ENCODE measurements around the gene TRAPPC10. TPM values are rescaled to one million over a fixed set of nuclear protein-coding genes. Genes with fewer than 3 reads are reported as not detected.

TRAPPC10 gene
- total RNA-seq, 1 donor from 2014 or later, result 30.9 TPM

GRCh38 chr21:44074315-44074958 is 62.3 kb downstream of the TRAPPC10 start:
- Histone ChIP-seq H3K36me3 (ENCODE audit: control insufficient read depth, insufficient read depth, low read length) (no peaks in the 10 kb centered on the region), H3K27me3 (ENCODE audit: control insufficient read depth, insufficient read depth, low read length) (no peaks in the 10 kb centered on the region), H3K4me3 (ENCODE audit: low read depth, low read length) (no peak overlapping the region)
- DNase-seq (ENCODE audit: low read depth), result no peak
- no peak for TF ChIP-seq CTCF (IDR thresholded peaks at IDR 0.05; ENCODE audit: insufficient read depth, low read length, poor library complexity, severe bottlenecking)

GRCh38 chr21:44076316-44076715 is 64.2 kb downstream of the TRAPPC10 start:
- Histone ChIP-seq H3K27me3 (ENCODE audit: control insufficient read depth, insufficient read depth, low read length) (no peaks in the 10 kb centered on the region), H3K4me3 (ENCODE audit: low read depth, low read length) (no peak overlapping the region), H3K36me3 (ENCODE audit: control insufficient read depth, insufficient read depth, low read length) (no peaks in the 10 kb centered on the region)
- TF ChIP-seq CTCF (IDR thresholded peaks at IDR 0.05; ENCODE audit: insufficient read depth, low read length, poor library complexity, severe bottlenecking), result no peak
- no peak for DNase-seq (ENCODE audit: low read depth)

- DNase-seq (ENCODE audit: low read depth), result no peak
- no peak for TF ChIP-seq CTCF (IDR thresholded peaks at IDR 0.05; ENCODE audit: insufficient read depth, low read length, poor library complexity, severe bottlenecking)
- H3K36me3 ChIP-seq (ENCODE audit: control insufficient read depth, insufficient read depth, low read length), result peaks cover 1% of the 10 kb centered on the region
- no peaks in the 10 kb centered on the region for H3K27me3 ChIP-seq (ENCODE audit: control insufficient read depth, insufficient read depth, low read length)
- no peak overlapping the region for H3K4me3 ChIP-seq (ENCODE audit: low read depth, low read length)
Measured at GRCh38 chr21:44078411-44078981, 66.4 kb downstream of the TRAPPC10 start.

- Histone ChIP-seq H3K4me3 (ENCODE audit: low read depth, low read length) (no peak overlapping the region), H3K36me3 (ENCODE audit: control insufficient read depth, insufficient read depth, low read length) (peaks cover 1% of the 10 kb centered on the region), H3K27me3 (ENCODE audit: control insufficient read depth, insufficient read depth, low read length) (no peaks in the 10 kb centered on the region)
- no peak for DNase-seq (ENCODE audit: low read depth)
- no peak for TF ChIP-seq CTCF (IDR thresholded peaks at IDR 0.05; ENCODE audit: insufficient read depth, low read length, poor library complexity, severe bottlenecking)
Measured at GRCh38 chr21:44079446-44079845, 67.3 kb downstream of the TRAPPC10 start.

- peaks cover 1% of the 10 kb centered on the region for H3K36me3 ChIP-seq (ENCODE audit: control insufficient read depth, insufficient read depth, low read length)
- TF ChIP-seq CTCF (IDR thresholded peaks at IDR 0.05; ENCODE audit: insufficient read depth, low read length, poor library complexity, severe bottlenecking), result no peak
Measured at GRCh38 chr21:44079846-44080245, 67.7 kb downstream of the TRAPPC10 start.

More at GRCh38 chr21:44079846-44080245, 67.7 kb downstream of the TRAPPC10 start:
- no peak overlapping the region for H3K4me3 ChIP-seq (ENCODE audit: low read depth, low read length)
- DNase-seq (ENCODE audit: low read depth), result no peak
- H3K27me3 ChIP-seq (ENCODE audit: control insufficient read depth, insufficient read depth, low read length), result no peaks in the 10 kb centered on the region
